ENCODE data around the gene CALM1. TPM values are rescaled to one million over a fixed set of nuclear protein-coding genes. Genes with fewer than 3 reads are reported as not detected.

The CALM1 gene
- total RNA-seq, 2 experiments from 2014 or later: 960 to 975 TPM

GRCh38 chr14:90407230-90407629 is 10.4 kb downstream of the CALM1 start:
- Mint-ChIP-seq H3K27me3 (no peaks in the 10 kb centered on the region), H3K27ac (peak overlapping the region; percentile 73), H3K36me3 (ENCODE audit: low read depth) (peaks cover 67% of the 10 kb centered on the region), H3K4me1 (ENCODE audit: low read depth) (peaks cover 58% of the 10 kb centered on the region), H3K9me3 (no peaks in the 10 kb centered on the region), H3K4me3 (no peak overlapping the region)
- H3K27me3 ChIP-seq (ENCODE audit: control insufficient read depth in 1 of 2, insufficient read depth in 2 of 2, low read length in 2 of 2): no peaks in the 10 kb centered on the region
- no peak for DNase-seq
- ChIA-PET POLR2A (interaction anchor here (0.7 to 11.9 kb wide), 4 partner anchors 8 to 24 kb away, joined by 3 to 340 read pairs (median 28); partner anchors contain the start of gene CALM1), CTCF (interaction anchor here (3.3 kb wide), 1 partner anchor 8 kb away, joined by 16 read pairs; no protein-coding TSS in a partner anchor)
- intact Hi-C loops (cut with DNase I, micrococcal nuclease): no loop called here
- no peak overlapping the region for H3K4me3 ChIP-seq (ENCODE audit: low read length)
- H3K4me1 ChIP-seq (ENCODE audit: insufficient read depth, low read length): peaks cover 14% of the 10 kb centered on the region
- H3K27ac ChIP-seq (ENCODE audit: low read depth in 1 of 2, low read length in 2 of 2): no peak overlapping the region
- ATAC-seq (ENCODE audit: poor library complexity): no peak
- TF ChIP-seq CTCF (IDR thresholded peaks at IDR 0.05): no peak
- H3K36me3 ChIP-seq (ENCODE audit: insufficient read depth, low read length): peaks cover 52% of the 10 kb centered on the region
- no peaks in the 10 kb centered on the region for H3K9me3 ChIP-seq (ENCODE audit: control insufficient read depth in 1 of 2, insufficient read depth in 1 of 2, low read length in 2 of 2)

GRCh38 chr14:90408713-90409112 is 11.9 kb downstream of the CALM1 start:
- intact Hi-C loops (cut with DNase I, micrococcal nuclease): no loop called here
- Histone ChIP-seq H3K36me3 (ENCODE audit: insufficient read depth, low read length) (peaks cover 38% of the 10 kb centered on the region), H3K4me3 (ENCODE audit: low read length) (no peak overlapping the region), H3K27ac (ENCODE audit: low read depth in 1 of 2, low read length in 2 of 2) (no peak overlapping the region), H3K9me3 (ENCODE audit: control insufficient read depth in 1 of 2, insufficient read depth in 1 of 2, low read length in 2 of 2) (no peaks in the 10 kb centered on the region), H3K4me1 (ENCODE audit: insufficient read depth, low read length) (peaks cover 3% of the 10 kb centered on the region), H3K27me3 (ENCODE audit: control insufficient read depth in 1 of 2, insufficient read depth in 2 of 2, low read length in 2 of 2) (no peaks in the 10 kb centered on the region)
- ATAC-seq (ENCODE audit: poor library complexity) (no peak), DNase-seq (no peak)
- CTCF ChIA-PET: interaction anchor here (1.3 to 3.3 kb wide), 2 partner anchors 9 to 40 kb away, joined by 4 to 16 read pairs; no protein-coding TSS in a partner anchor
- Mint-ChIP-seq H3K4me1 (ENCODE audit: low read depth) (peaks cover 43% of the 10 kb centered on the region), H3K9me3 (no peaks in the 10 kb centered on the region), H3K36me3 (ENCODE audit: low read depth) (peaks cover 52% of the 10 kb centered on the region), H3K27me3 (no peaks in the 10 kb centered on the region), H3K4me3 (no peak overlapping the region), H3K27ac (peak overlapping the region; percentile 73)
- no peak for TF ChIP-seq CTCF (IDR thresholded peaks at IDR 0.05)
- POLR2A ChIA-PET: interaction anchor here (0.9 to 11.9 kb wide), 4 partner anchors 9 to 288 kb away, joined by 3 to 340 read pairs (median 28); partner anchors contain the start of gene CALM1

GRCh38 chr14:90409209-90409730 is 12.4 kb downstream of the CALM1 start:
- Histone ChIP-seq H3K9me3 (ENCODE audit: control insufficient read depth in 1 of 2, insufficient read depth in 1 of 2, low read length in 2 of 2) (no peaks in the 10 kb centered on the region), H3K36me3 (ENCODE audit: insufficient read depth, low read length) (peaks cover 32% of the 10 kb centered on the region), H3K4me3 (ENCODE audit: low read length) (no peak overlapping the region), H3K4me1 (ENCODE audit: insufficient read depth, low read length) (peaks cover 3% of the 10 kb centered on the region), H3K27ac (ENCODE audit: low read depth in 1 of 2, low read length in 2 of 2) (no peak overlapping the region), H3K27me3 (ENCODE audit: control insufficient read depth in 1 of 2, insufficient read depth in 2 of 2, low read length in 2 of 2) (no peaks in the 10 kb centered on the region)
- Mint-ChIP-seq H3K4me1 (ENCODE audit: low read depth) (peaks cover 38% of the 10 kb centered on the region), H3K9me3 (no peaks in the 10 kb centered on the region), H3K4me3 (no peak overlapping the region), H3K27me3 (no peaks in the 10 kb centered on the region), H3K36me3 (ENCODE audit: low read depth) (peaks cover 47% of the 10 kb centered on the region), H3K27ac (peak overlapping the region; percentile 73)
- CTCF ChIA-PET: interaction anchor here (1.3 to 3.3 kb wide), 2 partner anchors 10 to 40 kb away, joined by 4 to 16 read pairs; no protein-coding TSS in a partner anchor
- intact Hi-C loops (cut with DNase I, micrococcal nuclease): no loop called here
- ATAC-seq (ENCODE audit: poor library complexity) (no peak), DNase-seq (no peak)
- POLR2A ChIA-PET: interaction anchor here (0.9 to 11.9 kb wide), 4 partner anchors 10 to 288 kb away, joined by 3 to 340 read pairs (median 28); partner anchors contain the start of gene CALM1
- no peak for TF ChIP-seq CTCF (IDR thresholded peaks at IDR 0.05)
